Panc1 (cell line): ENCODE data around the gene MYL3. TPM values are rescaled to one million over a fixed set of nuclear protein-coding genes. Genes with fewer than 3 reads are reported as not detected.
A peak's percentile ranks its signal among the peaks of the same experiment; 100 is the strongest.
"Not testable (repeated sequence)": the region's sequence is repeated elsewhere in the genome, so short reads cannot be mapped to it uniquely, and the experiment has no call there.

Experiments
- ATAC-seq: fragments of 200-7000 bp; cut with Tn5 transposase; 2 replicates; pipeline ENCODE4 v1.9.1; 2020; ENCODE audit warnings: mild to moderate bottlenecking, moderate library complexity
- Bru-seq: library from RNA; stranded (reverse); fragments of 400-500 nt; gene quantifications from one replicate; lab custom pipeline; 2021; lab: Mats Ljungman, UMichigan
- BruChase-seq, 2 experiments: library from RNA; stranded (reverse); fragments of 400-500 nt; gene quantifications; one replicate each; lab custom pipeline; 2021; lab: Mats Ljungman, UMichigan
- BruUV-seq: library from RNA; stranded (reverse); fragments of 400-500 nt; replicated peaks from 2 replicates; lab custom pipeline; 2021; lab: Mats Ljungman, UMichigan
- CTCF ChIA-PET: fragments of 300-600 bp; sonication (Branson Sonifier 250); formaldehyde crosslinking; loops from one replicate; lab custom pipeline; 2022; ENCODE audit warnings: antibody characterized with exemption; lab: Charles Lee
- POLR2A ChIA-PET: fragments of 300-600 bp; sonication (Branson Sonifier 250); formaldehyde crosslinking; loops from one replicate; lab custom pipeline; 2022; ENCODE audit warnings: antibody characterized with exemption; lab: Charles Lee
- DNase-seq: peaks from one replicate; pipeline ENCODE4 v3.0.0-alpha.2; 2010; ENCODE audit warnings: low read depth, low spot score
- H3K27ac ChIP-seq: 2 replicates; pipeline ENCODE4 v1.5.1; 2011; ENCODE audit warnings: mild to moderate bottlenecking, low read length, inconsistent platforms
- H3K27me3 ChIP-seq: fragments of 200-500 bp; sonication (Bioruptor generic); 2 replicates; pipeline ENCODE4 v1.6.0; 2014; ENCODE audit warnings: low read length, inconsistent platforms; ENCODE audit not compliant: control insufficient read depth, insufficient read depth
- H3K36me3 ChIP-seq: fragments of 200-500 bp; sonication (Bioruptor generic); 2 replicates; pipeline ENCODE4 v1.5.1; 2014; ENCODE audit warnings: inconsistent platforms, mild to moderate bottlenecking, low read length, moderate library complexity; ENCODE audit not compliant: control insufficient read depth, insufficient read depth
- H3K4me1 ChIP-seq: 2 replicates; pipeline ENCODE4 v1.5.1; 2011; ENCODE audit warnings: inconsistent platforms, mild to moderate bottlenecking, low read length, moderate library complexity; ENCODE audit not compliant: control insufficient read depth, insufficient read depth
- H3K4me3 ChIP-seq, 2 experiments: 2 replicates each; pipeline ENCODE4 v1.5.1; 2011 to 2012; ENCODE audit warnings: low read depth in 2 of 2, low read length in 2 of 2, mild to moderate bottlenecking in 2 of 2, inconsistent platforms in 1 of 2, moderate library complexity in 1 of 2
- H3K9me3 ChIP-seq: fragments of 200-500 bp; sonication (Bioruptor generic); 2 replicates; pipeline ENCODE4 v1.5.1; 2014; ENCODE audit warnings: low read depth, mild to moderate bottlenecking, inconsistent platforms, low read length, moderate library complexity; ENCODE audit not compliant: control insufficient read depth, insufficient read depth
- CTCF ChIP-seq: fragments of 450-650 bp; IDR thresholded peaks from 2 replicates; pipeline ENCODE4 v1.5.1; 2017; ENCODE audit warnings: mild to moderate bottlenecking
- POLR2AphosphoS5 ChIP-seq: IDR thresholded peaks from 2 replicates; pipeline ENCODE4 v1.6.1; 2012; ENCODE audit warnings: mild to moderate bottlenecking, low read depth, low read length, moderate library complexity
- REST ChIP-seq, 2 experiments: IDR thresholded peaks; 2 replicates each; pipeline ENCODE4 v1.6.1; 2011 to 2012; ENCODE audit warnings: low read depth in 2 of 2, control low read depth in 1 of 2, low read length in 1 of 2, mild to moderate bottlenecking in 1 of 2, moderate library complexity in 1 of 2; ENCODE audit not compliant: insufficient read depth in 1 of 2
- SIN3A ChIP-seq: IDR thresholded peaks from 2 replicates; pipeline ENCODE4 v1.6.1; 2012; ENCODE audit warnings: low read depth, mild to moderate bottlenecking, low read length, moderate library complexity, borderline replicate concordance; ENCODE audit not compliant: insufficient read depth
- TCF7L2 ChIP-seq: IDR thresholded peaks from 2 replicates; pipeline ENCODE4 v1.6.1; 2011; ENCODE audit warnings: mild to moderate bottlenecking, low read depth, low read length, inconsistent platforms
- in situ Hi-C: cut with HindIII; loops from 2 replicates; pipeline ENCODE4 v1.10.0; 2016; ENCODE audit warnings: low sequenced_read_pairs, low pct_unique_long_range_greater_than_20kb
- intact Hi-C: fragments of 100-400 bp; cut with micrococcal nuclease; formaldehyde crosslinking; loops from one replicate; pipeline ENCODE4 v1.10.0; 2022; ENCODE audit not compliant: unreplicated experiment
- long read RNA-seq: library from polyadenylated mRNA; unstranded; transcript quantifications from one replicate; pipeline ENCODE4 v2.0.0, GENCODE V29; 2021; ENCODE audit not compliant: unreplicated experiment
- polyA plus RNA-seq: library from polyadenylated mRNA; unstranded; fragments of >200 nt; gene quantifications from one replicate; pipeline ENCODE4 v1.2.1, GENCODE V29; 2012; ENCODE audit warnings: missing spikeins; ENCODE audit not compliant: insufficient read length
- total RNA-seq: library from RNA; stranded (reverse); gene quantifications from one replicate; pipeline ENCODE4 v1.2.1, GENCODE V29; 2021; ENCODE audit not compliant: unreplicated experiment

Gene MYL3
- not detected for total RNA-seq
- polyA plus RNA-seq: not detected
- not detected for Bru-seq, nascent RNA
- BruChase-seq, experiment 1, labeled RNA remaining after a 2-hour chase: percentile 11 among the genes with signal in this experiment
- BruChase-seq, experiment 2, labeled RNA remaining after a 6-hour chase: percentile 12 among the genes with signal in this experiment
- long read RNA-seq: 0 reads

- no TSS peak for BruUV-seq
- H3K4me3 ChIP-seq: no peak within 1 kb of the TSS
- H3K9me3 ChIP-seq: no peaks in the 10 kb centered on the region
- H3K27ac ChIP-seq: no peak within 1 kb of the TSS
- CTCF ChIA-PET: no interaction called here
- intact Hi-C loops (no loop called here), in situ Hi-C loops (no loop called here)
- no peak for ATAC-seq
- POLR2A ChIA-PET: no interaction called here
- no peaks in the 10 kb centered on the region for H3K27me3 ChIP-seq
- DNase-seq: no peak
- H3K4me1 ChIP-seq: no peaks in the 10 kb centered on the region
- H3K36me3 ChIP-seq: no peaks in the 10 kb centered on the region
- no peak for TF ChIP-seq TCF7L2
- TF ChIP-seq REST (IDR thresholded peaks at IDR 0.05; ENCODE audit: insufficient read depth in 1 of 2, low read depth in 2 of 2, low read length in 1 of 2): no peak
- no peak for TF ChIP-seq CTCF
- no peak for TF ChIP-seq POLR2AphosphoS5
- no peak for TF ChIP-seq SIN3A
These were observed at the start of gene MYL3 for GRCh38 chr3:46863261-46863782. Gene MYL3 (minus strand): TSS chr3:46863444. CDS start chr3:46863390, 54 bp downstream.

- Histone ChIP-seq H3K4me1 (no peaks in the 10 kb centered on the region), H3K27ac (no peak overlapping the region), H3K4me3 (no peak overlapping the region), H3K9me3 (no peaks in the 10 kb centered on the region), H3K36me3 (peaks cover 2% of the 10 kb centered on the region), H3K27me3 (no peaks in the 10 kb centered on the region)
- ChIA-PET CTCF (no interaction called here), POLR2A (no interaction called here)
- intact Hi-C loops (no loop called here), in situ Hi-C loops (no loop called here)
- no peak for DNase-seq
- ATAC-seq: no peak
- no peak for TF ChIP-seq TCF7L2
- TF ChIP-seq CTCF: no peak
- no peak for TF ChIP-seq REST (IDR thresholded peaks at IDR 0.05; ENCODE audit: insufficient read depth in 1 of 2, low read depth in 2 of 2, low read length in 1 of 2)
- TF ChIP-seq SIN3A: no peak
- no peak for TF ChIP-seq POLR2AphosphoS5
- no TSS peak for BruUV-seq
These were observed 49.7 kb upstream of the MYL3 start for GRCh38 chr3:46912986-46913385.

- H3K27me3 ChIP-seq, H3K36me3 ChIP-seq, H3K4me1 ChIP-seq, POLR2A ChIA-PET, DNase-seq, BruUV-seq, H3K4me3 ChIP-seq, CTCF ChIA-PET, H3K9me3 ChIP-seq, in situ Hi-C loops, ATAC-seq, H3K27ac ChIP-seq, intact Hi-C loops: not testable (repeated sequence)
These were observed 47.7 kb upstream of the MYL3 start for GRCh38 chr3:46910914-46911313.
